GM19193 (cell line): Measurements from ENCODE around the gene KRT34.

Source experiments
- POLR2A ChIP-seq: IDR thresholded peaks from 4 replicates; pipeline ENCODE4 v1.6.1; 2011; ENCODE audit not compliant: insufficient read depth, insufficient read length; ENCODE audit errors: extremely low read depth

KRT34 gene

DNA sequence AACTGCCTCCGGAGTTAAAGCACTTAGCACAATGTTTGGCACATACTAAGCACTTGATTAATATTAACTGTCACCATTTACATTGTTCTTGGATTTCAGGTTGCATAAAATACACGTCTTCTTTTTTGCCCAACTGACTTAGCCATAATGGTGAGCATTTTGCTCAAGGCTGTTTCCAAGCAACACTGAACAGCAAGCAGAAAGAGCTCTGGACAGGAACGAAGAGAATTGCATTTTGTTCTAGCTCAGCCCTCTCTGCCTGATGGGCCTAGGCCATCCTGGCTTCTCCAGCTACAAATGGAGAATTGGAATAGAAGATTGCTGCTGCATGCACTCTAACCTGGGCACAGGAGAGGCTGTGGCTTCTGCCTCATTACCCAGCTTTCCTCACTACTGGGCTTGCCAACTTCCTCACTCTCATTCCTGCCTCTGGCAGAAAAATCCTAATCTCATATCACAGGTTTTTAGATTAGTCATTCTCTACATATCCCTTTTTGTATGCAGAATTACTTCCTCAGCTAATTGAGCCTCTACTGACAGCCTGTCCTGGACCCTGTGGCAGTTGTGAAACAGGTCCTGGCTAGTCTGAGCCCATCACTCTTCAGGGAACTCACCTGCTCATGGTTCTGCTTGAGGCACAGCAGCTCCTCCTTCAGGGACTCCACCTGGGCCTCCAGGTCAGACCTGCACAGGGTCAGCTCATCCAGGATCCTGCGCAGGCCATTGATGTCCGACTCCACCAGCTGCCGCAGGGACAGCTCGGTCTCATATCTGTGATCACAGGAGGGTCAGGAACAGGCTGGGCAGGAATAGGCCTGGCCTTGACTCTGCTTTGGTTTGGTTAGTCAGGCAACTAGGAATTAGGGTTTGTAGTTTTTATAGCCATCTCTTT is 34.0 kb downstream of the KRT34 start:
- no peak for TF ChIP-seq POLR2A

GRCh38 chr17:41345992-41346391 is 36.1 kb downstream of the KRT34 start:
- TF ChIP-seq POLR2A: no peak

DNA sequence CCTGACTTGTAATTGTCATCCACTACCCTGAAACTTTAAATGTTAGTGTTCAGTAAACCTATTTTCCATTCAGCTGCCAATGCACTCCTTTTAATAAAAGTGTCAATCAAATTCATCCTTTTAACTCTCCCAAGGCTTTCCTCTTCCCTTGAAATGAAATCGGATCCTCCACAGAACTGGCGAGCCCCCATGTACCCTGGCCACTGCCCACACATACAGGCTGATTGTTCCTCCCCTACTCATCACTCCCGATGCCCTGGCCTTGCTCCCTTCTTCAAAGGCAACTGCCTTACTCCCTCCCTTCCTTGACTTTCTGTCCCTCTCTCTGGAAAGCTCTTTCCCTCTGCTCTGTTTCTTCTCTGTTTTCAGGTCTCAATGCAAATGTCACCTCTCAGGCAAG is 39.1 kb downstream of the KRT34 start:
- no peak for TF ChIP-seq POLR2A

GRCh38 chr17:41340934-41341861 is 40.9 kb downstream of the KRT34 start:
- TF ChIP-seq POLR2A: no peak

GRCh38 chr17:41340494-41340893 is 41.6 kb downstream of the KRT34 start:
- no peak for TF ChIP-seq POLR2A

GRCh38 chr17:41339571-41340172 is 42.4 kb downstream of the KRT34 start:
- no peak for TF ChIP-seq POLR2A

DNA sequence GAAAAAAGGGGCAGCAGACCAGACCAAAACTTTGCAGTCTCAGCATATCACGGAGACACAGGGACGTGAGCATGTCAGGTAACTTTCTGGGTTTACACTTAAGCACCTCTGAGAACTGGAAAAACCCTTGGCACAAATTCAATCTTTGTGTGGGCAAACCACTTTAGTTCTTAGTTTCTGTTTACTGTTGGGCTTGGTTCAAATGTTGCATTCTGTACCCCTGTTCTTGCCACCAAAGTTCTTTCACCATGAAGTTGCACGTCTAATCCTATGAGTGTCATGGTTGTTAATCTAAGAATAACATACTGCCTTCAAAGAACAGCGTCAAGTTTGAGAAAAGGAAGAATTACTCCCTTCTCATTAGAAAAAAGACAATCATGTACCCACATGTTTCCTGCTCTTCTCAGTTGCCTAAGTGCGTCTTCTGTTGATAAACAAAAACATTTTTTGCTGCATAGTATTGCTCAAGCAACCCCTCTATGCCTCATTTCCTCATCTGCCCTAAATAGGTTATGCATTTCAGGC is 43.1 kb downstream of the KRT34 start:
- no peak for TF ChIP-seq POLR2A

GRCh38 chr17:41335747-41336146 is 46.4 kb downstream of the KRT34 start:
- no peak for TF ChIP-seq POLR2A

DNA sequence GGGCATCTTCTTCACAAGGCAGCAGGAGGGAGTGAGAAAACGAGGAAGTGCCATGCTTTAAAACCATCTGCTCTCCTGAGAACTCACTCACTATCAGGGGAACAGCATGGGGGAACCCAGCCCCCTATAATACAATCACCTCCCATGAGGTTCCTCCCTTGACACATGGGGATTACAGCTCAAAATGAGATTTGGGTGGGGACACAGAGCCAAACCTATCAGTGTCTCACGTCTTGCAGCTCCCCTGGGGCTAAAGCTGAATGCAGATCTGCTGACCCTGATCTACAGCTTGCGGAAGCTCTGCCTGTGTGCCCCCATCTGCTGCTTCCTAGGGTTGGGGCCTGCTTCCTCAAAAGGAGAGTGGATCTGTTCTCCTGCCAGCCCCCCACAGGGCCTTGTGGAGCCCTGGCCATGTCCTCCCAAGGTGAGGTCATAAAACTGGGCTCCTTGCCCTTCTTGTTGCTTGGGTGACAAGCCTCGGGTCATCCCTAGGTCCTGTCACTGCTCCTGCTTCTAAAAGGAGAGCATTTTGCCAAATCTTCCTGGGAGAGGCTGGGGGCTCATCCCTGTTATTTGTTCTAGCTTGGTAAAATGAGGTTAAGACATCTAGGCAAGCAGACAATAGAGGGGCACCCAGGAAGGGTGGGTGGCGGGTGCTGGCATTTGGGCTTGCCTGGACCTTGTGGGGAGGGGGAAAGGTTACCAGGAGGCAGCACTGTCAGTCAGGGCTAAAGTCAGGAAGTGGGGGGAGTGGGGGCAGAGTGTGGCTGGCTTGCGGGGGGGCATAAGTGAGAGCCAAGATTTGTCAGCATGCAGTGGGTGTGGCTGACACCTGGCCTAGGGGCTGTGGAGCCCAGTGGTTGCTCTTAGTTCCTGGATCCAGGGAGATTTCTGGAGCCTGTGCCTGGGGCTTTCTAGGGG is 47.5 kb downstream of the KRT34 start:
- TF ChIP-seq POLR2A: no peak

- no peak for TF ChIP-seq POLR2A
These were observed 48.3 kb downstream of the KRT34 start for GRCh38 chr17:41333836-41334235.

GRCh38 chr17:41333098-41333497 is 49.0 kb downstream of the KRT34 start:
- TF ChIP-seq POLR2A: no peak

DNA sequence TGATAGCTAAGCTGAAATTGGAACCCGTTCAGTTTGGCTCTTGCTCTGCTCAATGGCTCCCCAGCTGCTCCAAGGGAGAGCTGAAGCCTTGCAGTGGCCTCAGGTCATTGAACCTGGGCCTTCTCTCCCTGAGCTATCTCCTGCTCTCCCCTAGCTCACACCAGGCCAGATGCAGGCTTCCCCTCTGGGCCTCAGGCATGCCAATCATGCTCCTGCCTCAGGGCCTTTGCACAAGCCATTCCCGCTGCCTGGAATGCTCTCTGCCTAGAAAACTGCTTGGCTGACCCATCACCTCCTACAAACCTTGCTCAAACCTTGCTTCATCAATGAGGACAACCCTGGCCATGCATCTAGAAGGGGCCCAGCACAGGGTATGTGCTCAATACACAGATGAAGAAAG is 49.9 kb downstream of the KRT34 start:
- TF ChIP-seq POLR2A: no peak

DNA sequence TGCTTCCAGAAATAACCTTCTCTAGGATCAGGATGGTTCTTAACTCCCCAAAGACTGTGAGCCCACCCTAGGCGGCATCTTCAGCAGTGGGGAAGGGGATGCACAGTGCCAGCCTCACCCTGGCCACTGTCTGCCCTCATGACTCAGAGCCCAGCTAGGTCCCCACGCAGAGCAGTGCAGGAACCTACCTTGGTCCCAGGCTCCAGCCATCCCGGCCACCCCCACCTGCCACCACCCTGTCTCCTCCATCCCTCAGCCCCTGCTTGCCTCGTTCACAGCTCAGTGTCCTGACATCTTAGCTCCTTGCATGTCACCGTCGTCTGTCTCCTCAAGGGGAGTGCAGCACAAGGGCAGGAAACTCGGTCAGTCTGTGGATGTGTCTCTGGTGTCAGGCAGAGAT is 50.5 kb downstream of the KRT34 start:
- TF ChIP-seq POLR2A: no peak
